ENCODE results near the gene USP38.

USP38 gene

GRCh38 chr4:143188136-143189088 lies 3.7 kb downstream of the USP38 start:
- H3K4me3 ChIP-seq (ENCODE audit: low read length): peak overlapping the region; percentile 65
- DNase-seq (ENCODE audit: low read depth): peak; percentile 26
- no peak for TF ChIP-seq CTCF (IDR thresholded peaks at IDR 0.05; ENCODE audit: insufficient read depth, low read depth, low read length, missing control alignments)

- no peak for DNase-seq (ENCODE audit: low read depth)
- no peak overlapping the region for H3K4me3 ChIP-seq (ENCODE audit: low read length)
- TF ChIP-seq CTCF (IDR thresholded peaks at IDR 0.05; ENCODE audit: insufficient read depth, low read depth, low read length, missing control alignments): no peak
Measured at GRCh38 chr4:143189528-143189927, 4.8 kb downstream of the USP38 start.

- DNase-seq (ENCODE audit: low read depth): no peak
- TF ChIP-seq CTCF (IDR thresholded peaks at IDR 0.05; ENCODE audit: insufficient read depth, low read depth, low read length, missing control alignments): no peak
- H3K4me3 ChIP-seq (ENCODE audit: low read length): no peak overlapping the region
Measured at GRCh38 chr4:143195581-143195980, 10.9 kb downstream of the USP38 start.

- DNase-seq (ENCODE audit: low read depth): no peak
- no peak for TF ChIP-seq CTCF (IDR thresholded peaks at IDR 0.05; ENCODE audit: insufficient read depth, low read depth, low read length, missing control alignments)
- no peak overlapping the region for H3K4me3 ChIP-seq (ENCODE audit: low read length)
Measured at GRCh38 chr4:143196323-143196722, 11.6 kb downstream of the USP38 start.

- DNase-seq (ENCODE audit: low read depth): no peak
Measured at GRCh38 chr4:143199503-143199902, 14.8 kb downstream of the USP38 start.

GRCh38 chr4:143202824-143203223 lies 18.1 kb downstream of the USP38 start:
- peak; percentile 26 for DNase-seq (ENCODE audit: low read depth)
- no peak for TF ChIP-seq CTCF (IDR thresholded peaks at IDR 0.05; ENCODE audit: insufficient read depth, low read depth, low read length, missing control alignments)
- no peak overlapping the region for H3K4me3 ChIP-seq (ENCODE audit: low read length)

More at GRCh38 chr4:143199503-143199902, 14.8 kb downstream of the USP38 start:
- no peak overlapping the region for H3K4me3 ChIP-seq (ENCODE audit: low read length)
- no peak for TF ChIP-seq CTCF (IDR thresholded peaks at IDR 0.05; ENCODE audit: insufficient read depth, low read depth, low read length, missing control alignments)

All from epithelial cell of esophagus (primary cell).